ENCODE measurements around the gene SLC48A1.

DNA sequence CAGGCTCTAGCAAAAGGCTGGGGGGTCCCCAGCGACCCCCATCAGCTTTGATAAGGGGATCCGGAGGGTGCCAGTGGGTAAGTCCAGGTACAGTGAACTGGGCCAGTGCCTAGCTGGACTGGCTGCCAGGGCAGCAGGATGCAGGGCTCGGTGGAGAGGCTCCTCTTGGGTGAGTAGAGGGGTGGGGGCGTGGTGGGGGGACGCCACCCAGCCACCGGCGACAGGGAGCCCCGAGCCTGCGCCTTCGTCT lies 14.5 kb upstream of the SLC48A1 start:
- TF ChIP-seq, protein P1, sequence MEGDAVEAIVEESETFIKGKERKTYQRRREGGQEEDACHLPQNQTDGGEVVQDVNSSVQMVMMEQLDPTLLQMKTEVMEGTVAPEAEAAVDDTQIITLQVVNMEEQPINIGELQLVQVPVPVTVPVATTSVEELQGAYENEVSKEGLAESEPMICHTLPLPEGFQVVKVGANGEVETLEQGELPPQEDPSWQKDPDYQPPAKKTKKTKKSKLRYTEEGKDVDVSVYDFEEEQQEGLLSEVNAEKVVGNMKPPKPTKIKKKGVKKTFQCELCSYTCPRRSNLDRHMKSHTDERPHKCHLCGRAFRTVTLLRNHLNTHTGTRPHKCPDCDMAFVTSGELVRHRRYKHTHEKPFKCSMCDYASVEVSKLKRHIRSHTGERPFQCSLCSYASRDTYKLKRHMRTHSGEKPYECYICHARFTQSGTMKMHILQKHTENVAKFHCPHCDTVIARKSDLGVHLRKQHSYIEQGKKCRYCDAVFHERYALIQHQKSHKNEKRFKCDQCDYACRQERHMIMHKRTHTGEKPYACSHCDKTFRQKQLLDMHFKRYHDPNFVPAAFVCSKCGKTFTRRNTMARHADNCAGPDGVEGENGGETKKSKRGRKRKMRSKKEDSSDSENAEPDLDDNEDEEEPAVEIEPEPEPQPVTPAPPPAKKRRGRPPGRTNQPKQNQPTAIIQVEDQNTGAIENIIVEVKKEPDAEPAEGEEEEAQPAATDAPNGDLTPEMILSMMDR (conservative IDR thresholded peaks at IDR 0.05 in 1 of 2, IDR thresholded peaks at IDR 0.05 in 1 of 2; ENCODE audit: low read depth in 1 of 2, low read length in 2 of 2): no peak
- TF ChIP-seq EZH2 (IDR thresholded peaks at IDR 0.05; ENCODE audit: low read length, missing control alignments): no peak
